ENCODE measurements around the gene GYG1. TPM values are rescaled to one million over a fixed set of nuclear protein-coding genes. Genes with fewer than 3 reads are reported as not detected.
"Not testable (repeated sequence)": the region's sequence is repeated elsewhere in the genome, so short reads cannot be mapped to it uniquely, and the experiment has no call there.

Gene GYG1
- total RNA-seq, 2 experiments from 2014 or later: 32.8 to 34.6 TPM

GRCh38 chr3:148975248-148975647 lies 16.1 kb upstream of the GYG1 start:
- POLR2A ChIA-PET: no interaction called here
- CTCF ChIA-PET: no interaction called here

- ChIA-PET CTCF (no interaction called here), POLR2A (no interaction called here)
Observed at GRCh38 chr3:148975696-148976095, 15.6 kb upstream of the GYG1 start.

- ChIA-PET CTCF (no interaction called here), POLR2A (no interaction called here)
Observed at GRCh38 chr3:148981273-148981672, 10.1 kb upstream of the GYG1 start.

- CTCF ChIA-PET, POLR2A ChIA-PET: not testable (repeated sequence)
Observed at GRCh38 chr3:148987551-148987950, 3.8 kb upstream of the GYG1 start.

- POLR2A ChIA-PET: interaction anchor here (1.0 to 2.4 kb wide), 4 partner anchors 10 to 235 kb away, joined by 3 to 9 read pairs (median 6); partner anchors contain the start of gene HPS3
Observed at GRCh38 chr3:148990236-148990635, 1.1 kb upstream of the GYG1 start.

GRCh38 chr3:148992027-148992634 lies 791 bp downstream of the GYG1 start:
- POLR2A ChIA-PET: interaction anchor here (0.9 to 2.4 kb wide), 5 partner anchors 17 to 137 kb away, joined by 3 to 10 read pairs (median 4); partner anchors contain the start of gene HPS3
- CTCF ChIA-PET: interaction anchor here (0.6 to 1.5 kb wide), 5 partner anchors 12 to 37 kb away, joined by 3 to 6 read pairs (median 3); no protein-coding TSS in a partner anchor

More at GRCh38 chr3:148990236-148990635, 1.1 kb upstream of the GYG1 start:
- CTCF ChIA-PET: interaction anchor here (0.6 to 1.7 kb wide), 4 partner anchors 19 to 1774 kb away, joined by 3 to 5 read pairs (median 4); partner anchors contain the start of gene HPS3

- ChIA-PET CTCF (interaction anchor here (0.6 to 1.0 kb wide), 2 partner anchors 28 to 37 kb away, joined by 3 to 6 read pairs; no protein-coding TSS in a partner anchor), POLR2A (interaction anchor here (0.9 to 2.4 kb wide), 4 partner anchors 17 to 137 kb away, joined by 3 to 10 read pairs (median 6); partner anchors contain the start of gene HPS3)
Observed at GRCh38 chr3:148992635-148993255, 1.4 kb downstream of the GYG1 start.

- ChIA-PET CTCF (interaction anchor here (0.8 kb wide), 1 partner anchor 40 kb away, joined by 3 read pairs; no protein-coding TSS in a partner anchor), POLR2A (no interaction called here)
Observed at GRCh38 chr3:148997623-148998022, 6.3 kb downstream of the GYG1 start.

- ChIA-PET POLR2A (no interaction called here), CTCF (interaction anchor here (0.8 kb wide), 1 partner anchor 41 kb away, joined by 3 read pairs; no protein-coding TSS in a partner anchor)
Observed at GRCh38 chr3:148998297-148998696, 7.0 kb downstream of the GYG1 start.

- ChIA-PET CTCF (no interaction called here), POLR2A (interaction anchor here (0.5 to 1.9 kb wide), 3 partner anchors 8 to 45 kb away, joined by 3 to 11 read pairs (median 6); partner anchors contain the start of gene GYG1)
Observed at GRCh38 chr3:148998715-148999423, 7.5 kb downstream of the GYG1 start.

- CTCF ChIA-PET: no interaction called here
- POLR2A ChIA-PET: interaction anchor here (0.6 to 1.9 kb wide), 2 partner anchors 9 to 1408 kb away, joined by 3 to 6 read pairs; partner anchors contain the start of genes GYG1 and TSC22D2
Observed at GRCh38 chr3:148999806-149000205, 8.5 kb downstream of the GYG1 start.

- CTCF ChIA-PET: no interaction called here
- POLR2A ChIA-PET: interaction anchor here (0.6 to 1.9 kb wide), 2 partner anchors 10 to 1408 kb away, joined by 3 to 6 read pairs; partner anchors contain the start of genes GYG1 and TSC22D2
Observed at GRCh38 chr3:149000206-149000745, 8.9 kb downstream of the GYG1 start.

- ChIA-PET POLR2A (no interaction called here), CTCF (no interaction called here)
Observed at GRCh38 chr3:149001727-149002126, 10.4 kb downstream of the GYG1 start.

- ChIA-PET CTCF (interaction anchor here (0.6 kb wide), 1 partner anchor 12 kb away, joined by 3 read pairs; the partner anchor contains the start of gene GYG1), POLR2A (no interaction called here)
Observed at GRCh38 chr3:149003653-149004305, 12.4 kb downstream of the GYG1 start.

- CTCF ChIA-PET: interaction anchor here (0.6 kb wide), 1 partner anchor 13 kb away, joined by 3 read pairs; the partner anchor contains the start of gene GYG1
- POLR2A ChIA-PET: no interaction called here
Observed at GRCh38 chr3:149004622-149005021, 13.3 kb downstream of the GYG1 start.

- ChIA-PET CTCF (interaction anchor here (1.5 kb wide), 1 partner anchor 14 kb away, joined by 3 read pairs; no protein-coding TSS in a partner anchor), POLR2A (no interaction called here)
Observed at GRCh38 chr3:149005416-149005815, 14.1 kb downstream of the GYG1 start.

- CTCF ChIA-PET: no interaction called here
- POLR2A ChIA-PET: no interaction called here
Observed at GRCh38 chr3:149007567-149008257, 16.4 kb downstream of the GYG1 start.

- ChIA-PET CTCF (interaction anchor here (1.1 to 1.7 kb wide), 2 partner anchors 11 to 19 kb away, joined by 4 to 11 read pairs; partner anchors contain the start of gene GYG1), POLR2A (interaction anchor here (1.0 to 1.6 kb wide), 3 partner anchors 18 to 611 kb away, joined by 4 to 9 read pairs (median 8); partner anchors contain the start of gene GYG1)
Observed at GRCh38 chr3:149009732-149010131, 18.4 kb downstream of the GYG1 start.

Data from activated CD8-positive, alpha-beta memory T cell treated with anti-CD3 and anti-CD28 coated beads for 36 hours (primary cell).